GM23338 (cell line): Measurements from ENCODE around the gene LGALS7. TPM values are rescaled to one million over a fixed set of nuclear protein-coding genes. Genes with fewer than 3 reads are reported as not detected.

Experiments used
- ATAC-seq: fragments of 200-7000 bp; cut with Tn5 transposase; 3 replicates; pipeline ENCODE4 v1.9.1; 2020
- DNase-seq: peaks from one replicate; pipeline ENCODE4 v3.0.0-alpha.2; 2015; ENCODE audit warnings: low spot score
- H2AFZ ChIP-seq: fragments of 200-600 bp; sonication (generic); 2 replicates; pipeline ENCODE4 v1.8.0; 2016; ENCODE audit warnings: antibody characterized with exemption, mild to moderate bottlenecking, moderate library complexity
- H3F3A ChIP-seq: fragments of 200-600 bp; sonication (generic); replicated peaks from 2 replicates; pipeline ENCODE4 v1.8.0; 2017; ENCODE audit warnings: antibody characterized with exemption, mixed run types, low read depth
- H3K27ac ChIP-seq: fragments of 200-600 bp; sonication (generic); 2 replicates; pipeline ENCODE4 v1.6.1; 2016; ENCODE audit warnings: low read depth
- H3K27me3 ChIP-seq: fragments of 200-600 bp; sonication (generic); 2 replicates; pipeline ENCODE4 v1.8.0; 2016; ENCODE audit warnings: mild to moderate bottlenecking, mixed run types, moderate library complexity; ENCODE audit not compliant: insufficient read depth
- H3K36me3 ChIP-seq: fragments of 200-600 bp; sonication (generic); 2 replicates; pipeline ENCODE4 v1.8.0; 2016; ENCODE audit warnings: mild to moderate bottlenecking; ENCODE audit not compliant: insufficient read depth
- H3K4me1 ChIP-seq: fragments of 200-600 bp; sonication (generic); 2 replicates; pipeline ENCODE4 v1.8.0; 2016; ENCODE audit warnings: mild to moderate bottlenecking, moderate library complexity; ENCODE audit not compliant: insufficient read depth
- H3K4me2 ChIP-seq: fragments of 200-600 bp; sonication (generic); 2 replicates; pipeline ENCODE4 v1.7.1; 2017; ENCODE audit warnings: mixed run types
- H3K4me3 ChIP-seq: fragments of 200-600 bp; sonication (generic); 2 replicates; pipeline ENCODE4 v1.6.1; 2016; ENCODE audit warnings: mixed run types
- H3K79me2 ChIP-seq: fragments of 200-600 bp; sonication (generic); replicated peaks from 2 replicates; pipeline ENCODE4 v1.8.0; 2017; ENCODE audit warnings: mild to moderate bottlenecking; ENCODE audit not compliant: insufficient read depth
- H3K9me2 ChIP-seq: fragments of 200-600 bp; sonication (generic); 2 replicates; pipeline ENCODE4 v1.8.0; 2017; ENCODE audit not compliant: insufficient read depth
- H4K20me1 ChIP-seq: fragments of 200-600 bp; sonication (generic); replicated peaks from 2 replicates; pipeline ENCODE4 v1.8.0; 2017; ENCODE audit warnings: mild to moderate bottlenecking; ENCODE audit not compliant: insufficient read depth
- H3K27ac Mint-ChIP-seq: 2 replicates; pipeline ENCODE4 v1.8.0; 2020; ENCODE audit warnings: inconsistent platforms, mild to moderate bottlenecking, moderate library complexity, mixed read lengths
- H3K27me3 Mint-ChIP-seq: 3 replicates; pipeline ENCODE4 v1.8.0; 2022; ENCODE audit warnings: low read depth, mild to moderate bottlenecking, moderate library complexity, mixed read lengths, inconsistent platforms; ENCODE audit not compliant: insufficient read depth, poor library complexity
- H3K36me3 Mint-ChIP-seq: 3 replicates; pipeline ENCODE4 v1.8.0; 2021; ENCODE audit warnings: low read depth, mild to moderate bottlenecking, inconsistent platforms, moderate library complexity, mixed read lengths
- H3K4me1 Mint-ChIP-seq: 3 replicates; pipeline ENCODE4 v1.8.0; 2020; ENCODE audit warnings: mild to moderate bottlenecking, inconsistent platforms, mixed read lengths
- H3K4me3 Mint-ChIP-seq: 3 replicates; pipeline ENCODE4 v1.8.0; 2021; ENCODE audit warnings: moderate library complexity, mild to moderate bottlenecking, inconsistent platforms, mixed read lengths
- H3K9me3 Mint-ChIP-seq: 3 replicates; pipeline ENCODE4 v1.8.0; 2020; ENCODE audit warnings: moderate library complexity, mild to moderate bottlenecking, inconsistent platforms, mixed read lengths
- CREB1 ChIP-seq: fragments of 250-450 bp; sonication (Bioruptor Pico); IDR thresholded peaks from 2 replicates; pipeline ENCODE4 v1.5.0; 2020; ENCODE audit warnings: low read depth, mild to moderate bottlenecking, moderate library complexity
- EZH2 ChIP-seq: fragments of 200-600 bp; sonication (generic); IDR thresholded peaks from one replicate; pipeline ENCODE4 v1.8.0; 2017; ENCODE audit warnings: antibody characterized with exemption, mild to moderate bottlenecking, low read depth; ENCODE audit not compliant: unreplicated experiment
- EZH2phosphoT487 ChIP-seq: fragments of 200-600 bp; sonication (generic); IDR thresholded peaks from one replicate; pipeline ENCODE4 v1.8.1; 2018; ENCODE audit warnings: antibody characterized with exemption; ENCODE audit not compliant: unreplicated experiment
- JUNB ChIP-seq: IDR thresholded peaks from one replicate; pipeline ENCODE4 v1.6.1; 2016; ENCODE audit warnings: antibody characterized with exemption; ENCODE audit not compliant: unreplicated experiment
- REST ChIP-seq: IDR thresholded peaks from one replicate; pipeline ENCODE4 v1.6.1; 2018; ENCODE audit warnings: antibody characterized with exemption; ENCODE audit not compliant: unreplicated experiment
- STAT1 ChIP-seq: IDR thresholded peaks from one replicate; pipeline ENCODE4 v1.6.1; 2016; ENCODE audit warnings: antibody characterized with exemption; ENCODE audit not compliant: unreplicated experiment
- ZNF331 ChIP-seq: fragments of 250-450 bp; sonication (Bioruptor Pico); IDR thresholded peaks from 2 replicates; pipeline ENCODE4 v1.5.0; 2020; ENCODE audit warnings: low read depth, mild to moderate bottlenecking, moderate library complexity
- ZNF462 ChIP-seq: fragments of 250-450 bp; sonication (Bioruptor Pico); IDR thresholded peaks from 2 replicates; pipeline ENCODE4 v1.5.0; 2020; ENCODE audit warnings: mild to moderate bottlenecking, moderate library complexity
- polyA plus RNA-seq: library from polyadenylated mRNA; unstranded; fragments of >200 nt; fragmentation: Nextera tagmentation; extraction: Ambion mirVana; gene quantifications from 2 replicates; pipeline ENCODE4 v1.2.1, GENCODE V29; 2016
- total RNA-seq: library from RNA; depleted of rRNA; stranded (reverse); fragments of >200 nt; shearing (Covaris generic); gene quantifications from 2 replicates; pipeline ENCODE4 v1.2.3, GENCODE V29; 2014

Gene LGALS7
- total and polyA plus RNA-seq, 2 experiments from 2014 or later = 1.6 TPM; not detected in 1

- TF ChIP-seq REST (no peak), ZNF331 (CRISPR knock-in tag) (no peak), CREB1 (CRISPR knock-in tag) (no peak), EZH2 (no peak), JUNB (no peak), EZH2phosphoT487 (no peak), STAT1 (no peak)
These were observed 28.2 kb upstream of the LGALS7 start (continued) for GRCh38 chr19:38801359-38802095.

GRCh38 chr19:38800577-38801347 lies 27.4 kb upstream of the LGALS7 start:
- H3K27ac ChIP-seq = no peak overlapping the region
- DNase-seq (no peak), ATAC-seq (no peak)
- H3K4me1 ChIP-seq = no peaks in the 10 kb centered on the region
- H3K27me3 ChIP-seq = no peaks in the 10 kb centered on the region
- no peak overlapping the region for H3K4me3 ChIP-seq
- H4K20me1 ChIP-seq = no peaks in the 10 kb centered on the region
- H3K79me2 ChIP-seq = no peaks in the 10 kb centered on the region
- no peak overlapping the region for H3K4me3 Mint-ChIP-seq
- H3K4me2 ChIP-seq = no peak overlapping the region
- TF ChIP-seq EZH2 (no peak), STAT1 (no peak), ZNF331 (CRISPR knock-in tag) (no peak), JUNB (no peak)
- peaks cover 3% of the 10 kb centered on the region; the same call in 1 of the 3 replicates for H3K36me3 Mint-ChIP-seq
- H3K27ac Mint-ChIP-seq = no peak overlapping the region
- H3K36me3 ChIP-seq = no peaks in the 10 kb centered on the region
- no peaks in the 10 kb centered on the region for H3K4me1 Mint-ChIP-seq
- H3F3A ChIP-seq = no peaks in the 10 kb centered on the region
- H3K9me2 ChIP-seq = peaks cover 13% of the 10 kb centered on the region; the same call in 1 of the 2 replicates
- peaks cover 3% of the 10 kb centered on the region for H3K27me3 Mint-ChIP-seq
- H2AFZ ChIP-seq = no peak overlapping the region
- H3K9me3 Mint-ChIP-seq = peaks cover 14% of the 10 kb centered on the region

- Mint-ChIP-seq H3K27ac (no peak overlapping the region), H3K4me3 (no peak overlapping the region), H3K27me3 (peaks cover 5% of the 10 kb centered on the region), H3K36me3 (peaks cover 3% of the 10 kb centered on the region; the same call in 1 of the 3 replicates), H3K9me3 (peaks cover 11% of the 10 kb centered on the region), H3K4me1 (no peaks in the 10 kb centered on the region)
- H3K4me2 ChIP-seq = no peak overlapping the region
- DNase-seq (no peak), ATAC-seq (no peak)
- peaks cover 13% of the 10 kb centered on the region; the same call in 1 of the 2 replicates for H3K9me2 ChIP-seq
- H2AFZ ChIP-seq = no peak overlapping the region
- H3K4me1 ChIP-seq = no peaks in the 10 kb centered on the region
- no peak overlapping the region for H3K27ac ChIP-seq
- no peaks in the 10 kb centered on the region for H4K20me1 ChIP-seq
- H3K79me2 ChIP-seq = no peaks in the 10 kb centered on the region
- no peaks in the 10 kb centered on the region for H3K36me3 ChIP-seq
- no peaks in the 10 kb centered on the region for H3K27me3 ChIP-seq
- H3K4me3 ChIP-seq = no peak overlapping the region
- no peaks in the 10 kb centered on the region for H3F3A ChIP-seq
- no peak for TF ChIP-seq EZH2phosphoT487
- TF ChIP-seq ZNF462 (CRISPR knock-in tag) = no peak
These were observed 25.8 kb upstream of the LGALS7 start for GRCh38 chr19:38799104-38799503.
